CD4-positive, alpha-beta T cell treated with Interferon alpha-2 for 1 hour (primary cell): ENCODE results near the gene STC2.

Experiments used
- DNase-seq, 2 donors: peaks; one replicate each; pipeline ENCODE4 v3.0.0-alpha.2; 2020 to 2022

Gene STC2

GRCh38 chr5:173328844-173329490 lies 753 bp upstream of the STC2 start:
- no peak for DNase-seq

- no peak for DNase-seq
These were observed 898 bp downstream of the STC2 start for GRCh38 chr5:173327084-173327947.

DNA sequence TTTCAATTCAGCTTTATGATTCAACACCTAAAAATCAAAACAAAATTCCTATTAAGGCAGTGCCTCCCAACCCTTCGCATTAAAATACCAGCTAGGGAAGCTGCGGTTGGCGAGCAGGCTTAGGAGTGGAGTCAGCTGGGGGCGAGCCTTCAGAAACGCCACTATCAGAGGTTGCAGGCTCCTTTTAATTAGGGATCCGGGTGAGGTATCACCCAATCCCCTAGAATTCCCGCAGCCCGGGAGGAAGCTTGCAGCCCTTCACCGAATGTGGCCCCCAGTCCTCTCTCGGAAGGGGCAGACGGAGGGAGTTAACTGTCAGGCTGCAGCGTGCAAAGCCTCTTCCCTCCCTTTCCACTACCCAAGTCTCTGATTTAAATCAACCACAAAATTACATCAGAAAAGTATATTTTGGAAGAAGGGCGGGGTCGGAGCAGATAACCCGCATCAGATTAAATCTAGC lies 1.7 kb downstream of the STC2 start:
- no peak for DNase-seq

DNA sequence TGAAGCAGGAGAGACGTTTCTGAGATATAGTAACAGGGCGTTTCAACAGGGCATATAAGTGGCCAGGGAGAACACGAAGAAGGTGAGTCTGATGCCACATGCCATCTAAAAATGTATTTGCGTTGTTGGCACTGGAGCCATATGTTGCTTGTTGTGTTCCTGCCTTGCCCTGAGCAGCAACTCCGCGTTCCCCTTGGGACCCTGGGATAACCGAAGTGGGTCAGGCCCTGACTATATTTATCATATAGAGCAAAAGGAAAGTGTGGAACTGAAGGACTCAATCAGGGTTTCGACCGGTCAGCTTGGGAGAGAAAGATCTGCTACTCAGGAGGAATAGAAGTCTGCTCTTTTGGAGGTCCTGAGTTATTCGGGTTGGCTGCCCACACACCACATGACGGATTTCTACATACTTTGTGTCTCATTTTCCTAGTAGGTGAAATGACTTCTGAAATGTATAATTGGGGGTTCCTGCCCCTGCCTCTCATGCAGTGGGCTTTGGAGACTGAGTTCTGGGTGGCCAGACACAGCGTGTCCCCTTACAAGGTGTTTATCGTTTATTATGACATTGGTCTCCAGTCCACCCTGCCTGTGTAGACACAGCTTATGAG lies 3.0 kb downstream of the STC2 start:
- DNase-seq, result no peak

DNA sequence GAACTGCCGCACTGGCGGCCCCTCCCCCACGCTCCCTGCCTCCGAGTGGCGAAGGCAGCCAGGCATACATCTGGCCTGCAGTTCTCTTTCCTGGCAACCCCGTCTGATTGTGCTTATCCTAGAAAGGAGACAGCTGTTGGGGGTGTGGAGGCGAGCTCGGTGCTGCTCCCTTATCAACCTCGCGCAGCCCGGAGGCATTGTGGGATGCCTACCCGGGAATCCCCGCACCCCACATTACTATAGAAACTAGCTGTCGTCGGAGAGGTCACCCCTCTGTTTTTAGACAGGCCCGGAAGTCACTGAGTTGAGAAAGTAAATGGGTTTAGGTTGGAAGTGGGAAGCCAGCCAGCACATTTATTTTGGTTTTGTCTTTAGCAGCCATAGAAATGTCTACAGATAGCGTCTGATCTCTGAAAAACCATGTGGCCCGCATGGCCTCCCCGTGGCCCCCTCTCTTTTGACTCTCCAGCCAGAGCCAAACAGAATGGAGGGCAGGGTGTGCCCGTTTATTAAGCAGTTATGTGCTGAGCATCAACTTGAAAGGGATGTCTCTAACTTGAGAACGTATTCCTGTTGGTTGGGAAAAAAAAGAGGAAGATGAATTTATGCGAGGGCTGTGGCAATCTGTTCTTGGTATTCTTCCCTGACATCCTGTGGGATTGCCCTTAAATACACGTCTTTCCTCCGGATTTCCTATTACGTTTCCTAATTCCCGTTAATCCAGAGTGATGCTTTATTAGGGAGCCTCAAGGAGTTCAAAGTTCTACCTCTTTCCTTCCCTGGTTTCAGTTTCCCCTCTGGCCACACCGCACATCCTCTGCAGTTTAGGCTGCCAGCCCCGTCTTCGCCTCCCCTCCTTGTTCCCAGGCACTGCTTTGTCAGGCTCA lies 3.9 kb downstream of the STC2 start:
- DNase-seq, result no peak

- no peak for DNase-seq
These were observed 4.5 kb downstream of the STC2 start for GRCh38 chr5:173323799-173324114.

GRCh38 chr5:173323106-173323798 lies 5.0 kb downstream of the STC2 start:
- no peak for DNase-seq

GRCh38 chr5:173321886-173322285 lies 6.3 kb downstream of the STC2 start:
- no peak for DNase-seq

DNA sequence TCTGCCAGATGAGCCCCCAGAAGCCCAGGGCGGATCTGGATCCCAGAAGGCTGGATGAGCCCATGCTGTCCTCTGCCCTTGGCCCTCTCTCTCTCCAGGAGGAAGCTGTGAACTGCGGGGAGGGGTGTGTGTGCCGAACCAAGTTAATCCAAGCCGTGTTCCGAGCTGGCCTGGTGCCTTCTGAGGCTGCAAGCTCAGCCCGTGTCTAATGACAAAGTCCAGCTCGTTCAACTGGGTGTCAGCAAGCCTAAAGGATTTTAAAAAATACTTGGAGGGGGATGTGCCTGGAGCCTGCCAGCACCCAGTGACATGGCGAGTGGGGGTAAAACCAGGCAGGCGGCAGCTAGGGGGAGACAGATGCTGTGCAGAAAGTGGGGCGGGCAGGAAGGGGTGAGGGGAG lies 8.0 kb downstream of the STC2 start:
- DNase-seq, result no peak

- DNase-seq, result no peak
These were observed 8.6 kb downstream of the STC2 start for GRCh38 chr5:173319646-173320045.

DNA sequence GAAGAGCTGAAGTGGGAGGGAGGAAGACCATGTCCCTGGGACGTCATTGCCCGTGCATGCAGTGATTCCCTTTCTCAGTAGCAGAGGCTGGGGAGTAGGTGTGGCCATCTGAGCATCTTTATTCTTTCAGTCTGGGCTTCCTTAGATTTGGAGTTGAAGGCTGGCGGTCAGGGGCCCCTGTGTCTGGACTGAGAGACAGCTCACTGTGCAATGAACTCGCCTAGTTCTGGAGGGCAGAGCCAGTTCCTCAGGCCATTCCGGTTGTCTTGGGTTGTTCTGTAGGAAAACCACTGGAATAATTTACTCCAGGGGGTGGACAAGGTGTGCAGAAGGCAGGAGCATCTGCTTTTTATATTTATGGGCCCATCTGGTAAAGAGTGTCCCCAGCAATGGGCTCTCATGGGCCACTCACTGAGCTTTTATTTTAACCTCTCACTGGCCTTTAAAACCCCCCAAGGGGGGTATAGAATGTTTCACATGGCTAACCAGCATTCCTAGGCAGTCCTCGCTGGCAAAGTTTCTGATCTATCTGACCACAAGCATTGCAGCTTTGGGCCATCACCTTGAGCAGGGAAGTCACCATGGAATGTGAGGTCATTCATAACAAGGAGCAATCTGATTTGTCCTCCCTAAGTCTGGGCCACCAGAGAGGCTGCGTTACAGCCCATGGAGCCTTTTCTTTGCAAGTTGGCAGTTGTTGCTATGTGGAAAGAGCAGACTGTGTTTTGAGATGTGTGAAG lies 9.2 kb downstream of the STC2 start:
- DNase-seq, result no peak

DNA sequence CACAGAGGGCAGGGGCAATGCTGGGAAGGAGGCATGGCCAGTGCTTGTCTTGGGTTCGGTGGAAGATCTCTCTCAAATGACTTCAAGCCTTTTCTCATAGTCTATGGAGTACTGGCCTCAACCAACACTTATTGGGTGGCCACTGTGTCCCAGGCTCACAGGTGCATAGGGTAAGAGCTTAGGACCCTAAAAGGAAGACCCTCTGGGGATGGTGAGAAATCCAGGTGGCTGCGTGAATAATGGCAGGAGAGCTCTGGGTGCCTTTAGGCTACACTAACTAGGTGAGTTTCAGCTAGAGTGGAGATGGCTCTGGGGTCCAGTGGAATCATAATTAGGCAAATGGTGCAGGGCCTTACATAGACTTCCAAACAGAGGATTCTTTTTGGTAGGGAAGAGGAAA lies 9.9 kb downstream of the STC2 start:
- no peak for DNase-seq

DNA sequence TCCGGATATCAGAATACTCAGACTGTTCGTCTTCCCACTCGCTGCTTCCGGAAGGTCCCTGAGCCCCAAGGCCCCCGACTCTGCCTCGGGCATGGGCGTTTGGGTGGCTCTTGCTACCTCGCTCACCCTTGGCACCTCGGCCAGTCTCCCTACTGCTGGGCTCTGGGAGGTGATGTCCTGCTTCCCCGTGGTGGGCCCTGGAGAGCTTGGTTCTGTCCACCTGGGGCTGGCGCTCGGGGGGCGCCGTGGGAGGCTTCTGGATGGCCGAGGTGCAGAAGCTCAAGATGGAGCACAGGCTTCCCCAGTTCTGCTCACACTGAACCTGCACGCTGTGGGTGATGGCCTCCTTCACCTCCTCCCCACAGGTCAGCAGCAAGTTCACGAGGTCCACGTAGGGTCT lies 10.4 kb downstream of the STC2 start:
- no peak for DNase-seq

DNA sequence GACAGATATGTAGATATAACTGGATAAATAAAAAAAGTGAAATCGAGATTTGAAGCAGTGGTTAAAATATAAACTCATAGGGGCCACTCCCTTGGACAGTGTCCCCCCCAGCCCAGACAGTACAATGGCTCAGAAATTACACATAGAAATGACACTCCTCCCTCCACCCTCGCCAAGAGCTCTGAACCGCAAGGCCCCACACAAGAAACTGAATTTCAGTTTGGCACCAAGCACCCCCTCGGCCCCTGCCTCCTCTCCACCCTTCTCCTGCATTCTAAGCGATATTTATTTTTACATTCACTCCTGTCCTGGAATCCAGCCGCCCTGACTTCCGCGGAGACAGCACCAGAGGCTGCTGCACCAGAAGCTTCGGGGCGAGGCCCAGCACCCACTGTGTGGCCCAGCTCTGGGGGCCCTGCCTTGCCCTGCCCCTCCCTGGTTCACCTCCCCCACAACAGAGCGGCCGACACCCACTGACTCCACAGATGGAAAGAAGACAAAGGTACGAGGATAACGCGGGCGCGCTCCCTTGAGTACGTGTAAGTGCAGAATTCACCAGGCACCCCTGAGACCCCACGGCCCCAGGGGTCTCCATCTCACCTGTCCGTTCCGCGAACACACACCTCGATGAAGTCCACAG lies 11.0 kb downstream of the STC2 start:
- DNase-seq, result no peak

DNA sequence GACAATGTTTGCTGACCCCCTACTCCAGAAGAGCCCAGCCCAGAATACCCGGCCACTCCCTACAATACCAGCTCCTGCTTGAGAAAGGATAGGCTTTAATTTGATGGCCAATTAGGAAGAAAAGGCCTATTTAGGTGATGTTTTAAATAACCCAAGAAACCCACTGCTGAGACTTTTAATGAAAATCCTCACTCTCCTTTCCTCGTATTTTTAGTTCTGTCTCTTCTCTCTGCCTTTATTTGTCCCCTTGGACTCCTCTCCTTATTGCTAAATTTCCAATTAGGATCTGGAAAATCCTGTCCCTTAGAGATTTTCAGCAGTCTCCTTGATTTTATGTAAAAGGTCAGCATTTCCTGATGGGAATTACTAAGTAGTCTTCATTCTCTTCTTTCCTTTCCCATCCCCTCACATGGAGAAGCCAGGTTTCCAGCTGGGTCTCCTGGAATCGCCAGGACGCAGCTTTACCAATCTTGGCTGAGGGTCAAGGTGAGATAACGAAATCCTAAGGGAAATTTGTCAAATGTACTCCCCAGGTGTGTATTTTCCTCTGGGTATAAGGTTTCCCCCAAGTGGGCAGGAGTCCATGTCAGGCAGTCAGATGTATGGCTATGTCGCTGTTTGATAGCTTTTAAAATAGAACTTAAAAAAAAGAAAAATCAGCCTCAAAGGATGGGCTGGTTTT lies 11.7 kb downstream of the STC2 start:
- no peak for DNase-seq

GRCh38 chr5:173315495-173316338 lies 12.5 kb downstream of the STC2 start:
- DNase-seq, result no peak

- no peak for DNase-seq
These were observed 13.9 kb downstream of the STC2 start for GRCh38 chr5:173314166-173314952.

DNA sequence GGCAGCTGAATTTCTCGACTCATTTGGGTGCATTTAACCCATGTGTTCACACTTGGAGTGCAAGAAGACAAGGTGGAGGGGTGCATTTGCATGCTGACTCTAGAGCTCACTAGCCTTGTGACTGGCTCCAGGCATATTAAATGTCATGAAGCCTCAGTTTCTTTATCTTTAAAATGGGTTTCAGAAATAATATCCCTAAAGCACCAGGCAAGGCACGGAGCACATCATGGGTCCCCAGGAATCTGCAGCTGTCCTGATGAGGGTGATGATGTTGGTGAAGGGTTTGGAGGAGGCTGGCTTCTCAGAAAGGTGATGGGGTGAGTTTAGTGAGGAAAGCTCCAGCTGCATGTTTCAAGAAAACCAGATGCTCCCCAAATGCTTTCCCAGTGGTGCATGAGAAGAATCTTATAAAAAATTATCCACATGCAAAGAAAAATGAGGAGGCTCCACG lies 14.8 kb downstream of the STC2 start:
- DNase-seq, result no peak

DNA sequence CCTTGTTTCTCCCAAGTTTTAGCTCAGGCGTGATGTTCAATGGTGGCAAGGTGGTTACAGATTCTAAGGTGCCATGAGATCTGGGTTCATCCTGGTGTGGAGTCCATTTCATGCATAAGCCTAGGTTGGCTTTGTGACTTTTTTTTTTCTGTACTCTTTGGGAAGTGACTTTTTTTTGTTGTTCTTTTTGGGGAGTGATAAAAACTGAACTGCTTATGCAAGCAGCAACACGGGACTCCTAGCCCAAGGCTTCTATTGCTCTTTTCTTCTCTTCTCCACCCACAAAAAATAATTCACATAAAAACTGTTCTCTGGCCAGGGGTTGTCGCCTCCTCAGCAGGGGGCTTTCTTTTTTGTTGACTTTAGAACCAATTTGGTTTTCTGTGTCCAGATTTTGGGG lies 15.4 kb downstream of the STC2 start:
- no peak for DNase-seq
